Mucosa of stomach (tissue), 1 donor: ENCODE measurements around the gene SNX15.

ENCODE experiments used
- H3K27me3 ChIP-seq: one replicate; pipeline ENCODE4 v1.7.0; 2013; ENCODE audit warnings: mild to moderate bottlenecking, low read length; ENCODE audit not compliant: control insufficient read depth, insufficient read depth
- H3K36me3 ChIP-seq: one replicate; pipeline ENCODE4 v1.7.0; 2013; ENCODE audit warnings: low read length; ENCODE audit not compliant: control insufficient read depth, insufficient read depth
- H3K4me1 ChIP-seq: one replicate; pipeline ENCODE4 v1.7.0; 2013; ENCODE audit warnings: mild to moderate bottlenecking, low read length; ENCODE audit not compliant: control insufficient read depth, insufficient read depth
- H3K4me3 ChIP-seq: one replicate; pipeline ENCODE4 v1.7.0; 2013; ENCODE audit warnings: low read length
- H3K9ac ChIP-seq: one replicate; pipeline ENCODE4 v1.7.0; 2013; ENCODE audit warnings: mild to moderate bottlenecking, low read length, moderate library complexity
- H3K9me3 ChIP-seq: one replicate; pipeline ENCODE4 v1.7.0; 2013; ENCODE audit warnings: mild to moderate bottlenecking, low read length, moderate library complexity; ENCODE audit not compliant: control insufficient read depth
- donor health status: Pancreatic carcinoma.

Gene SNX15

GRCh38 chr11:65059959-65060824 lies 33.0 kb downstream of the SNX15 start:
- Histone ChIP-seq H3K4me3 (no peak overlapping the region), H3K36me3 (no peaks in the 10 kb centered on the region), H3K4me1 (no peaks in the 10 kb centered on the region), H3K9ac (no peak overlapping the region), H3K9me3 (no peaks in the 10 kb centered on the region), H3K27me3 (peaks cover 3% of the 10 kb centered on the region)

GRCh38 chr11:65060913-65061408 lies 33.7 kb downstream of the SNX15 start:
- Histone ChIP-seq H3K36me3 (no peaks in the 10 kb centered on the region), H3K4me3 (no peak overlapping the region), H3K27me3 (peaks cover 3% of the 10 kb centered on the region), H3K9ac (no peak overlapping the region), H3K4me1 (no peaks in the 10 kb centered on the region), H3K9me3 (no peaks in the 10 kb centered on the region)

GRCh38 chr11:65063532-65063931 lies 36.3 kb downstream of the SNX15 start:
- H3K4me3 ChIP-seq = no peak overlapping the region
- H3K9ac ChIP-seq = no peak overlapping the region
- no peaks in the 10 kb centered on the region for H3K4me1 ChIP-seq
- no peaks in the 10 kb centered on the region for H3K9me3 ChIP-seq
- H3K27me3 ChIP-seq = peaks cover under 1% of the 10 kb centered on the region
- H3K36me3 ChIP-seq = no peaks in the 10 kb centered on the region

- H3K36me3 ChIP-seq = no peaks in the 10 kb centered on the region
- H3K4me3 ChIP-seq = no peak overlapping the region
- H3K27me3 ChIP-seq = no peaks in the 10 kb centered on the region
- no peaks in the 10 kb centered on the region for H3K4me1 ChIP-seq
- no peak overlapping the region for H3K9ac ChIP-seq
- no peaks in the 10 kb centered on the region for H3K9me3 ChIP-seq
Measured at GRCh38 chr11:65064847-65065240, 37.6 kb downstream of the SNX15 start.

DNA sequence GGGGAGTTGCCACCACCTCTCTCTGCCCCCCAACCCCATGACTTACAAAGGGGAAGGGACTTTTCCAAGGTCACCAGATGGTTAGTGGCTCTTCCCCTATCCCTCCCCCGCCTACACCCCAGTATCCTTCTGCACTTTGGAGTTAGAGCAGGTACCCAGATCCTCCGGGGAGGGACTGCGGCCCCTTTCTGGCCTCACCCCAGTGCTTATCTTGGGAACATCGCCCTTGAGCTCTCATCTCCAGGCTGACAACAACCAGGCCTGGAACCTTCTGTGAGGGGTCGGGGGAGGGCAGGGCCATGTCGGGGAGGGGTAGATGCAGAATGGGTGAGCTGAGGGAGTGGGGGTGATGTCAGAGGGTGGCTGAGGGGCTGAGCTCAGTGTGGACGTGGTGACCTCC lies 38.6 kb downstream of the SNX15 start:
- H3K4me1 ChIP-seq = no peaks in the 10 kb centered on the region
- no peaks in the 10 kb centered on the region for H3K36me3 ChIP-seq
- H3K9ac ChIP-seq = no peak overlapping the region
- H3K4me3 ChIP-seq = no peak overlapping the region
- no peaks in the 10 kb centered on the region for H3K27me3 ChIP-seq
- H3K9me3 ChIP-seq = no peaks in the 10 kb centered on the region

- no peak overlapping the region for H3K9ac ChIP-seq
- H3K36me3 ChIP-seq = no peaks in the 10 kb centered on the region
- no peaks in the 10 kb centered on the region for H3K4me1 ChIP-seq
- no peaks in the 10 kb centered on the region for H3K27me3 ChIP-seq
- no peaks in the 10 kb centered on the region for H3K9me3 ChIP-seq
- H3K4me3 ChIP-seq = no peak overlapping the region
Measured at GRCh38 chr11:65066315-65066714, 39.1 kb downstream of the SNX15 start.

GRCh38 chr11:65066805-65067291 lies 39.6 kb downstream of the SNX15 start:
- Histone ChIP-seq H3K36me3 (no peaks in the 10 kb centered on the region), H3K27me3 (no peaks in the 10 kb centered on the region), H3K9me3 (no peaks in the 10 kb centered on the region), H3K4me1 (no peaks in the 10 kb centered on the region), H3K9ac (no peak overlapping the region), H3K4me3 (no peak overlapping the region)

DNA sequence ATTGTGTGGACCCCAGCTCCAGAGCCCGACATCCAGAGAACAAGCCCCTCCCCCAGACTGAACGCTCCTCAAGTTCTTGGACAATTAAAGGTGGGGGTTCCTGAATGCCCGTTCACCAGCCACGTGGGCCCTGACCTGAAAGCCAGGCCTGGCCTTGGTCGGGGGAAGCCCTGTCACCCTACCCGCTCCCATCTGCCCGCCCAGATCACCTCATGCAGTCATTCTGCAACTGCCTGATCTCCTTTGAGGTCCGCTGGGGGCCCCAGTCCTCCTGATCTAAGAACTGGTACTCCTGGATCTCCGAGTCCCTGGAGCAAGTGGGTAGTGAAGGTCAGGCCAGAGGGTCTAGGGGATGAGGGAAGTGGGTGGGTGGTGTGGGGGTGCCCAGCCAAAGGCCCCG lies 40.2 kb downstream of the SNX15 start:
- Histone ChIP-seq H3K36me3 (no peaks in the 10 kb centered on the region), H3K4me1 (no peaks in the 10 kb centered on the region), H3K9ac (no peak overlapping the region), H3K4me3 (no peak overlapping the region), H3K27me3 (no peaks in the 10 kb centered on the region), H3K9me3 (no peaks in the 10 kb centered on the region)

GRCh38 chr11:65069217-65069616 lies 42.0 kb downstream of the SNX15 start:
- H3K27me3 ChIP-seq = no peaks in the 10 kb centered on the region
- no peak overlapping the region for H3K9ac ChIP-seq
- no peaks in the 10 kb centered on the region for H3K4me1 ChIP-seq
- H3K36me3 ChIP-seq = no peaks in the 10 kb centered on the region
- H3K9me3 ChIP-seq = no peaks in the 10 kb centered on the region
- no peak overlapping the region for H3K4me3 ChIP-seq

GRCh38 chr11:65071907-65072630 lies 44.8 kb downstream of the SNX15 start:
- no peak overlapping the region for H3K9ac ChIP-seq
- H3K4me1 ChIP-seq = no peaks in the 10 kb centered on the region
- no peaks in the 10 kb centered on the region for H3K36me3 ChIP-seq
- no peaks in the 10 kb centered on the region for H3K27me3 ChIP-seq
- H3K4me3 ChIP-seq = no peak overlapping the region
- no peaks in the 10 kb centered on the region for H3K9me3 ChIP-seq

DNA sequence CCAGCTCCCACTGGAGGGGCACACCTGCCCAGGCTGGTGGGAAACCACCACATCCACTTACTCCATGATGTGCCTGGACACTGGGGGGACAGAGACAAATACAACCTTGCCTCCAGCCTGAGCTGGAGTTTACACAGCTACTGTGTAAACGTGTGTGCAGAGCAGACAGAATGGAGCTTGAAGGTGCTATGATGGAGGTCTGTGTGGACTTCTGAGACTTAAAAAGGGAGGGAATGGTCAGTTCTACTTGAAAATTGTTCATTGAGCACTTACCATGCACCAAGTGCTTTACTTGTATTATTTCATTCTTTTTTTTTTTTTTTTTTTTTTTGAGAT lies 45.4 kb downstream of the SNX15 start:
- no peak overlapping the region for H3K4me3 ChIP-seq
- no peaks in the 10 kb centered on the region for H3K36me3 ChIP-seq
- H3K9ac ChIP-seq = no peak overlapping the region
- H3K9me3 ChIP-seq = no peaks in the 10 kb centered on the region
- H3K4me1 ChIP-seq = no peaks in the 10 kb centered on the region
- H3K27me3 ChIP-seq = no peaks in the 10 kb centered on the region

DNA sequence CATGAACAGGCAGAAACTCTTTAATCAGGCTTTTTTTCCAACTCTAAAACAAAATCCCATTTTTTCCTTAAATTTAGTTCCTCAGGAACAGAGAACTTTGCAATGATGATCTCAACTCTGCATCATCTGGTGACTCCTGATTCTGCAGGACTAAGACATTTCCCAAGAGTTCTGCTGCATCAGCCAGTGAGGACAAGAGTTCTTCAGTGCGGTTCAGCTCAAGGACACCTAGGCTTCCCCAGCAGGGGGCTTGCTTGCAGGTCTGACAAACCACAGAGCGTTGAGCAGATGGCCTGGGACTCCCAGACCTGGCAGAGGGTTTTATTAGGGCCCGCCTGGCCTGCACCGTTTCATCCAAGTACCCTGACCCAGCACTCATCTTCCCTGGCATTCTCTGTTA lies 50.2 kb downstream of the SNX15 start:
- H3K4me3 ChIP-seq = no peak overlapping the region
- H3K27me3 ChIP-seq = no peaks in the 10 kb centered on the region
- H3K9me3 ChIP-seq = no peaks in the 10 kb centered on the region
- no peaks in the 10 kb centered on the region for H3K36me3 ChIP-seq
- peaks cover 7% of the 10 kb centered on the region for H3K4me1 ChIP-seq
- no peak overlapping the region for H3K9ac ChIP-seq
